Gastrocnemius medialis (tissue), 4 donors: ENCODE data around the gene MYH10. TPM values are rescaled to one million over a fixed set of nuclear protein-coding genes. Genes with fewer than 3 reads are reported as not detected.

Experiments used
- ATAC-seq, 2 donors: fragments of 150-250 bp; one replicate each; pipeline ENCODE4 v1.9.1; 2016
- DNase-seq, 2 donors: peaks; one replicate each; pipeline ENCODE4 v3.0.0-alpha.2; 2019
- H3K27ac ChIP-seq, 4 donors: fragments of 200-600 bp; sonication (generic); 1 replicate in 1 of 4; 2 replicates in 3 of 4; pipeline ENCODE4 v1.5.1; 2016 to 2018; ENCODE audit warnings: mild to moderate bottlenecking in 2 of 4, moderate library complexity in 1 of 4
- H3K27me3 ChIP-seq, 3 donors: fragments of 200-600 bp; sonication (generic) in 2 of 3; 1 replicate in 1 of 3; 2 replicates in 2 of 3; pipeline versions ENCODE4 v1.5.1 to v1.6.0; 2016 to 2019; ENCODE audit warnings: mild to moderate bottlenecking in 1 of 3, moderate library complexity in 1 of 3
- H3K36me3 ChIP-seq, 2 donors: fragments of 200-600 bp; sonication (generic) in 1 of 2; one replicate each; pipeline ENCODE4 v1.5.1; 2017 to 2018
- H3K4me1 ChIP-seq, 2 donors: fragments of 200-600 bp; sonication (generic) in 1 of 2; one replicate each; pipeline ENCODE4 v1.5.1; 2016 to 2017; ENCODE audit warnings: mild to moderate bottlenecking in 2 of 2
- H3K4me3 ChIP-seq, 4 donors: fragments of 200-600 bp; sonication (generic) in 3 of 4; 1 replicate in 1 of 4; 2 replicates in 3 of 4; pipeline ENCODE4 v1.5.1; 2016 to 2019; ENCODE audit warnings: mild to moderate bottlenecking in 2 of 4
- H3K9me3 ChIP-seq, 3 donors: fragments of 200-600 bp; sonication (generic) in 2 of 3; 1 replicate in 1 of 3; 2 replicates in 2 of 3; pipeline ENCODE4 v1.5.1; 2016 to 2019
- POLR2A ChIP-seq, 2 donors: fragments of 450-650 bp; IDR thresholded peaks; one replicate each; pipeline ENCODE4 v1.6.1; 2017; ENCODE audit warnings: antibody characterized with exemption in 2 of 2, mild to moderate bottlenecking in 2 of 2, moderate library complexity in 2 of 2
- in situ Hi-C, 4 donors: fragments of 200-750 bp; cut with MboI; loops; one replicate each; pipeline versions ENCODE4 v1.15.0 to v1.8.0; 2017; ENCODE audit warnings: low sequenced_read_pairs in 4 of 4
- intact Hi-C: fragments of 100-400 bp; cut with DNase I; formaldehyde crosslinking; loops from one replicate; pipeline ENCODE4 v1.15.1; 2023; ENCODE audit warnings: low total_unique reads
- total RNA-seq, 4 donors: library from RNA; depleted of rRNA; stranded (reverse); fragments of >200 nt; gene quantifications; one replicate each; pipeline versions ENCODE4 v1.1.0 to v1.2.3, GENCODE V29; 2016
- TF ChIP-seq, protein P1 (sequence below), 5 experiments: fragments of 450-650 bp in 3 of 5; fragments of 200-600 bp in 2 of 5; sonication (generic) in 2 of 5; IDR thresholded peaks in 4 of 5; conservative IDR thresholded peaks in 1 of 5; 1 replicate in 4 of 5; 2 replicates in 1 of 5; pipeline ENCODE4 v1.5.1; 2016 to 2019; ENCODE audit warnings: antibody characterized with exemption in 5 of 5, mild to moderate bottlenecking in 3 of 5, moderate library complexity in 3 of 5

MYH10 gene
- total RNA-seq, 4 donors from 2014 or later = 2.5 to 10.6 (median 4.1) TPM

DNA sequence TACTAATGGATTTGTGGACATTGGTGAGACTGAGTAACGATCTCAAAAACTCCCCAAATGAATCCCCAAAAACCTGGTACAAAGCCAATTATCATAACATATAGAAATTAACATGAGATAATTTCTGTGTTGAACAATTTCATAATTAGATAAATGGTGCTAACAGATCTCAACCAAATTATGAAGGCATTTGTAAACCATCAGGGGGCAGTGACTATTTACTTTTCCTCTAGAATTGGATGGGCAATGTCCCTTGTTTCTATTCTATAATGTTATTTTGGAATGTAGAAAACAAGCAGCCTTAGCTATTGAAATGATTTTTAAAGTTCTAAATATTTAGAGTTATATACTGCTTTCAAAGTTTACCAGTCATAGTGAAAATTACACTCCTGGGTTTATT lies 57.8 kb downstream of the MYH10 start:
- intact Hi-C loops = loop anchor here (10.0 kb wide), 1 partner anchor 172 kb away; the partner anchor contains the start of gene CCDC42
- no peak overlapping the region for H3K27ac ChIP-seq
- no peaks in the 10 kb centered on the region for H3K36me3 ChIP-seq

DNA sequence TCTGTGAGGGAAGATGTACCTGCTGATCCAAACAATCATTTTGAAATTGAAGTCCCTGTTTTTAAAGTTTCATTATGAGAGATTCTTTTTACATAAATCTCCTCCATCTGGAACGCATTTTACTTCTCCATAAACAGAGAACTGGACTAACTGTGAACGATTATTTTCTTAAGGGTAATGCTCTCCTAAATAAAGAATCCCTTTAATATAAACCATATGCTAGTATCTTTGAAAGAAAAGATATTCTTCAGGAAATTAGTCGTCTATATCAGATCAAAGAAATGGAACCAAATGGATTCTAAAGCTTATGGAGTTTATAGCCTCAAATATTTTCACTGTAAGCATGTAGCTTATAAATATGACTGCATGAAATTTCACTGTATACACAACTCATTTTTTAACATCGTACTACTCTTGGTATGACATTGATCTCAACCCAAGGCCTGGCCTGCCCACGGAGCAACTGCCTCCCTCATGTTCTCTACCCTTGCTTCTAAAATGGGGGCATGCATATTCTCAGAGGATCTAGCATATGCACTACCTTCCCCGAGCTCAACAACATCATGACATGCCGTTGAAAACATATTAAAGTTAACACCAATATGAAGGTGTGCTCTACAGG lies 66.4 kb downstream of the MYH10 start:
- Histone ChIP-seq H3K27ac (no peak overlapping the region), H3K27me3 (no peaks in the 10 kb centered on the region), H3K4me3 (no peak overlapping the region), H3K9me3 (no peaks in the 10 kb centered on the region), H3K4me1 (no peaks in the 10 kb centered on the region), H3K36me3 (no peaks in the 10 kb centered on the region)
- DNase-seq (no peak), ATAC-seq (no peak)
- intact Hi-C loops (no loop called here), in situ Hi-C loops (no loop called here)
- TF ChIP-seq POLR2A (IDR thresholded peaks at IDR 0.05) = no peak
- TF ChIP-seq, protein P1, sequence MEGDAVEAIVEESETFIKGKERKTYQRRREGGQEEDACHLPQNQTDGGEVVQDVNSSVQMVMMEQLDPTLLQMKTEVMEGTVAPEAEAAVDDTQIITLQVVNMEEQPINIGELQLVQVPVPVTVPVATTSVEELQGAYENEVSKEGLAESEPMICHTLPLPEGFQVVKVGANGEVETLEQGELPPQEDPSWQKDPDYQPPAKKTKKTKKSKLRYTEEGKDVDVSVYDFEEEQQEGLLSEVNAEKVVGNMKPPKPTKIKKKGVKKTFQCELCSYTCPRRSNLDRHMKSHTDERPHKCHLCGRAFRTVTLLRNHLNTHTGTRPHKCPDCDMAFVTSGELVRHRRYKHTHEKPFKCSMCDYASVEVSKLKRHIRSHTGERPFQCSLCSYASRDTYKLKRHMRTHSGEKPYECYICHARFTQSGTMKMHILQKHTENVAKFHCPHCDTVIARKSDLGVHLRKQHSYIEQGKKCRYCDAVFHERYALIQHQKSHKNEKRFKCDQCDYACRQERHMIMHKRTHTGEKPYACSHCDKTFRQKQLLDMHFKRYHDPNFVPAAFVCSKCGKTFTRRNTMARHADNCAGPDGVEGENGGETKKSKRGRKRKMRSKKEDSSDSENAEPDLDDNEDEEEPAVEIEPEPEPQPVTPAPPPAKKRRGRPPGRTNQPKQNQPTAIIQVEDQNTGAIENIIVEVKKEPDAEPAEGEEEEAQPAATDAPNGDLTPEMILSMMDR (IDR thresholded peaks at IDR 0.05 in 4 of 5, conservative IDR thresholded peaks at IDR 0.05 in 1 of 5) = no peak

More for the DNA sequence above, 57.8 kb downstream of the MYH10 start:
- no peak for TF ChIP-seq POLR2A (IDR thresholded peaks at IDR 0.05)
- TF ChIP-seq, protein P1 (IDR thresholded peaks at IDR 0.05 in 4 of 5, conservative IDR thresholded peaks at IDR 0.05 in 1 of 5) = peak in 1 of 5 experiments; percentile 26
- Histone ChIP-seq H3K9me3 (no peaks in the 10 kb centered on the region), H3K4me1 (no peaks in the 10 kb centered on the region), H3K27me3 (no peaks in the 10 kb centered on the region), H3K4me3 (no peak overlapping the region)
- DNase-seq (no peak), ATAC-seq (no peak)
- in situ Hi-C loops = loop anchor here in 1 of 4 donors (10.0 kb wide), 1 partner anchor 172 kb away; the partner anchor contains the start of gene CCDC42

DNA sequence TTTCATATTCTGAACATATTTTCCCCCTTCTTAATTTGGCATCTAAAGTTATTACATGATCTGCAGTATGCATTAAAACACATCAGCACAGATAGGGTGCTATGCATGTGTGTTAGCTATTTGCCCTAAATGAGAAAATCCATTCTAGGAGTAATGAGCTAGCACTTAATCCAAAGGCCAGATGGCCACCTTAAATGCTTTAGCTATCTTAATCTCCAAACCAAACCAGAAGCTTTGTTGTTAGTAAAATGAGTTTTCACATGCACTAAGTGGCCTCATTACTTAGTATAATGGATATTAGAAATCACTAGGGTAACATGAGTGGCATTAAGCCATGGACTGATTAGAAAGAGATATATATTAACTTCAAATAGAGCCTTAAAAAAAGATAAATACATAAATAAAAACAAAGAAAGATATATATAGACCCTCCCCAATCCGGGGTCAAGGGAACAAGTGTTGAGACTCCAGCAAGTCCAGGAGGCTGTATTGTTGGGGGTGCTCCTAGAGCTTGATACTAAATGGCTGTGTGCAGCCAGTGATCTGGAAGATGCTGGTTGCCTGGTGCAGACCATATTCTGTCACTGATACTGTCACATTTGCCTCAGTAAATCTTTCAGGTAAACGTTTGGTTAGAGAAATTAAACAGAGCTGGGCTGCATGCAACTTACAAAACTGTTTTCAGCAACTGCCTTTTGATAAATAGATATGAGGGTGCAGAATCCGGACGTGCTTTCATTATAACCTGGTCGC lies 67.3 kb downstream of the MYH10 start:
- no peak overlapping the region for H3K4me3 ChIP-seq
- H3K36me3 ChIP-seq = no peaks in the 10 kb centered on the region
- H3K4me1 ChIP-seq = no peaks in the 10 kb centered on the region
- no peak for TF ChIP-seq POLR2A (IDR thresholded peaks at IDR 0.05)
- TF ChIP-seq, protein P1 (IDR thresholded peaks at IDR 0.05 in 4 of 5, conservative IDR thresholded peaks at IDR 0.05 in 1 of 5) = no peak
- H3K9me3 ChIP-seq = no peaks in the 10 kb centered on the region
- no peaks in the 10 kb centered on the region for H3K27me3 ChIP-seq
- no peak for ATAC-seq
- in situ Hi-C loops (no loop called here), intact Hi-C loops (no loop called here)
- DNase-seq = no peak
- H3K27ac ChIP-seq = no peak overlapping the region

DNA sequence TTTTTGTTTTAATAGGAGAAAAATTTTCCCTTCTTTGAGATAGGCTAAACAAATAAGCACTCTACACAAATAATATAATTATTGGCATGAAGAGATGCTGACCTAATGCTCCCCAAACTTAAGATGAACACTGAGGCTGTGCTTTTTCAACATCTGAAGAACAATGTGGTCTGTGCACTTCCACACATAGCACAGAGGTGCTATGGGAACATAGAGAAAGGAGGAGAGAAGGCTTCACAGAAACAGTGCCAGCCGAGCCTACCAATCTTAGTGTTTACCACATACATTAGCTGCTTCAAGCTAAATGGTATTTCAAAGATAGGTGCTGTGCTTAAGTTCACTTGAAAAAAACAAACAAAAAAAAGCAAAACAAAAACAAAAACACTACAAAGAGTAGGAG lies 72.4 kb downstream of the MYH10 start:
- Histone ChIP-seq H3K27me3 (no peaks in the 10 kb centered on the region), H3K36me3 (no peaks in the 10 kb centered on the region), H3K4me3 (no peak overlapping the region), H3K4me1 (no peaks in the 10 kb centered on the region), H3K27ac (no peak overlapping the region), H3K9me3 (no peaks in the 10 kb centered on the region)
- no peak for ATAC-seq
- in situ Hi-C loops (no loop called here), intact Hi-C loops (no loop called here)
- no peak for DNase-seq
- TF ChIP-seq, protein P1 (IDR thresholded peaks at IDR 0.05 in 4 of 5, conservative IDR thresholded peaks at IDR 0.05 in 1 of 5) = no peak
- no peak for TF ChIP-seq POLR2A (IDR thresholded peaks at IDR 0.05)
